GM10266 (cell line): Measurements from ENCODE around the gene ZNF496.
"Not testable (repeated sequence)": the region's sequence is repeated elsewhere in the genome, so short reads cannot be mapped to it uniquely, and the experiment has no call there.

ENCODE experiments used
- DNase-seq: peaks from one replicate; pipeline ENCODE4 v3.0.0; 2012; ENCODE audit errors: extremely low spot score
- TF ChIP-seq, protein P1 (sequence below): IDR thresholded peaks from 2 replicates; pipeline ENCODE4 v1.5.1; 2012; ENCODE audit warnings: mild to moderate bottlenecking, low read depth; ENCODE audit not compliant: control insufficient read depth, insufficient read depth; ENCODE audit errors: missing control alignments

The ZNF496 gene

GRCh38 chr1:247370786-247371732 lies 39.4 kb upstream of the ZNF496 start:
- DNase-seq: no peak
- TF ChIP-seq, protein P1, sequence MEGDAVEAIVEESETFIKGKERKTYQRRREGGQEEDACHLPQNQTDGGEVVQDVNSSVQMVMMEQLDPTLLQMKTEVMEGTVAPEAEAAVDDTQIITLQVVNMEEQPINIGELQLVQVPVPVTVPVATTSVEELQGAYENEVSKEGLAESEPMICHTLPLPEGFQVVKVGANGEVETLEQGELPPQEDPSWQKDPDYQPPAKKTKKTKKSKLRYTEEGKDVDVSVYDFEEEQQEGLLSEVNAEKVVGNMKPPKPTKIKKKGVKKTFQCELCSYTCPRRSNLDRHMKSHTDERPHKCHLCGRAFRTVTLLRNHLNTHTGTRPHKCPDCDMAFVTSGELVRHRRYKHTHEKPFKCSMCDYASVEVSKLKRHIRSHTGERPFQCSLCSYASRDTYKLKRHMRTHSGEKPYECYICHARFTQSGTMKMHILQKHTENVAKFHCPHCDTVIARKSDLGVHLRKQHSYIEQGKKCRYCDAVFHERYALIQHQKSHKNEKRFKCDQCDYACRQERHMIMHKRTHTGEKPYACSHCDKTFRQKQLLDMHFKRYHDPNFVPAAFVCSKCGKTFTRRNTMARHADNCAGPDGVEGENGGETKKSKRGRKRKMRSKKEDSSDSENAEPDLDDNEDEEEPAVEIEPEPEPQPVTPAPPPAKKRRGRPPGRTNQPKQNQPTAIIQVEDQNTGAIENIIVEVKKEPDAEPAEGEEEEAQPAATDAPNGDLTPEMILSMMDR: no peak

GRCh38 chr1:247368490-247369145 lies 37.0 kb upstream of the ZNF496 start:
- no peak for DNase-seq
- TF ChIP-seq, protein P1: no peak

DNA sequence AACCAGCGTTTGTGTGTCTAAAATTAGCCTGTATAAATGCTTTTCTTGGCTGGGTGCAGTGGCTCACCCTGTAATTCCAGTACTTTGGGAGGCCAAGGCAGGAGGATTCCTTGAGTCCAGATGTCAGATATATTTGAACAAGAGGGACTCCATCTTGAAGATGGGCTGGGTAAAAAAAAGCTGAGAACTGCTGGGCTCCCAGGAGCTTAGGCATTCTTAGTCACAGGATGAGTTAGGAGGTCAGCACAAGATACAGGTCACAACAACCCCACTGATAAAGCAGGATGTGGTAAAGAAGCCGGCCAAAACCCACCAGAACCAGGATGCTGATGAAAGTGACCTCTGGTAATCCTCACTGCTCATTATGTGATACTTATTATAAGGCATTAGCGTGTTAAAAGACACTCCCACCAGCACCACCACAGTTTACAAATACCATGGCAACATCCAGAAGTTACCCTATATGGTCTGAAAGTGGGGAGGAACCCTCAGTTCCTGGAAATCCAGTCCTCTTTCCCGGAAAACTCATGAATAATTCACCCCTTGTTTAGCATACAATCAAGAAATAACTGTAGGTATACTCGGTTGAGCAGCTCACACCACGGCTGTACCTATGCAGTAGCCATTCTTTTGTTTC lies 36.2 kb upstream of the ZNF496 start:
- DNase-seq: no peak

GRCh38 chr1:247366926-247367645 lies 35.4 kb upstream of the ZNF496 start:
- TF ChIP-seq, protein P1: no peak
- DNase-seq: no peak

More for the DNA sequence above, 36.2 kb upstream of the ZNF496 start:
- TF ChIP-seq, protein P1: no peak

DNA sequence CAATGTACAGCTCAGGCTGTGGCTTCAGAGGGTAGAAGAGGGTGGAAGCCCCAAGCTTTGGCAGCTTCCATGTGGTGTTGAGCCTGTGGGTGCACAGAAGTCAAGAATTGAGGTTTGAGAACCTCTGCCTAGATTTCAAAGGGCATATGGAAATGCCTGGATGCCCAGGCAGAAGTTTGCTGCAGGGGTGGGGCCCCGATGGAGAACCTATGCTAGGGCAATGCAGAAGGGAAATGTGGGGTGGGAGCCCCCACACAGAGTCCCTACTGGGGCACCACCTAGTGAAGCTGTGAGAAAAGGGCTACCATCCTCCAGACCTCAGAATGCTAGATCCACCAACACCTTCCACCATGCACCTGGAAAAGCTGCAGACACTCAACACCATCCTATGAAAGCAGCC lies 34.7 kb upstream of the ZNF496 start:
- not testable (repeated sequence) for DNase-seq

DNA sequence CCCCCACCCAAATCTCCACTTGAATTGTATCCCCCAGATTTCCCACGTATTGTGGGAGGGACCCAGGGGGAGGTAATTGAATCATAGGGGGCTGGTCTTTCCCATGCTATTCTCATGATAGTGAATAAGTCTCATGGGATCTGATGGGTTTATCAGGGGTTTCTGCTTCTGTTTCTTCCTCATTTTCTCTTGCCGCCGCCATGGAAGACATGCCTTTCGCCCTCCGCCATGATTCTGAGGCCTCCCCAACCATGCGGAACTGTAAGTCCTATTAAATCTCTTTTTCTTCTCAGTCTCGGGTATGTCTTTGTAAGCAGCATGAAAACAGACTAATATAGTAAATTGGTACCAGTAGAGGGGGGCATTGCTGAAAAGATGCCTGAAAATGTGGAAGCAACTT lies 33.4 kb upstream of the ZNF496 start:
- DNase-seq: no peak
- TF ChIP-seq, protein P1: no peak

DNA sequence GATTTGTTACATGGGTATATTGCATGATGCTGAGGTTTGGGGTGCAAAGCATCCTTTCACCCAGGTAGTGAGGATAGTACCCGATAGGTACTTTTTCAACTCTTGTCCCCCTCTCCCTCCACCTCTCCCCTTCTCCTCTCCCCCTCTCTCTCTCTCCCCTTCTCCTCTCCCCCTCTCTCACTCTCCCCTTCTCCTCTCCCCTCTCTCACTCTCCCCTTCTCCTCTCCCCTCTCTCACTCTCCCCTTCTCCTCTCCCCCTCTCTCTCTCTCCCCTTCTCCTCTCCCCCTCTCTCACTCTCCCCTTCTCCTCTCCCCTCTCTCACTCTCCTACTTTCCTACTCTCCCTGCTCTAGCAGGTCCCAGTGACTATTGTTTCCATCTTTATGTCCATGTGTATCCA lies 31.3 kb upstream of the ZNF496 start:
- DNase-seq: not testable (repeated sequence)
